Measurements from ENCODE around the gene HDAC4. TPM values are rescaled to one million over a fixed set of nuclear protein-coding genes. Genes with fewer than 3 reads are reported as not detected.

HDAC4 gene
- total and polyA plus RNA-seq, 2 experiments from 2014 or later: 8.1 to 41.8 TPM

GRCh38 chr2:239078128-239078924 is 322.5 kb downstream of the HDAC4 start:
- Histone ChIP-seq H3K27ac (ENCODE audit: low read depth) (no peak overlapping the region), H4K20me1 (replicated peaks; ENCODE audit: insufficient read depth) (no peaks in the 10 kb centered on the region), H3K4me1 (ENCODE audit: insufficient read depth) (no peaks in the 10 kb centered on the region), H3F3A (replicated peaks; ENCODE audit: low read depth) (no peaks in the 10 kb centered on the region), H3K79me2 (replicated peaks; ENCODE audit: insufficient read depth) (no peaks in the 10 kb centered on the region), H3K9me2 (ENCODE audit: insufficient read depth) (no peaks in the 10 kb centered on the region), H3K4me3 (no peak overlapping the region), H3K36me3 (ENCODE audit: insufficient read depth) (no peaks in the 10 kb centered on the region), H3K27me3 (ENCODE audit: insufficient read depth) (no peaks in the 10 kb centered on the region), H2AFZ (no peak overlapping the region), H3K4me2 (no peak overlapping the region)
- Mint-ChIP-seq H3K36me3 (ENCODE audit: low read depth) (peaks cover 25% of the 10 kb centered on the region), H3K27ac (no peak overlapping the region), H3K4me1 (no peaks in the 10 kb centered on the region), H3K4me3 (no peak overlapping the region), H3K27me3 (ENCODE audit: insufficient read depth, low read depth, poor library complexity) (peaks cover 18% of the 10 kb centered on the region), H3K9me3 (no peaks in the 10 kb centered on the region)
- DNase-seq (ENCODE audit: low spot score): no peak
- TF ChIP-seq CREB1 (CRISPR knock-in tag; IDR thresholded peaks at IDR 0.05; ENCODE audit: low read depth) (no peak), EZH2 (IDR thresholded peaks at IDR 0.05; ENCODE audit: low read depth, unreplicated experiment) (no peak), ETS1 (IDR thresholded peaks at IDR 0.05) (no peak), ZNF331 (CRISPR knock-in tag; IDR thresholded peaks at IDR 0.05; ENCODE audit: low read depth) (no peak), REST (IDR thresholded peaks at IDR 0.05; ENCODE audit: unreplicated experiment) (no peak), STAT1 (IDR thresholded peaks at IDR 0.05; ENCODE audit: unreplicated experiment) (no peak), ZNF462 (CRISPR knock-in tag; IDR thresholded peaks at IDR 0.05) (no peak)
- ATAC-seq: no peak

Measured in GM23338 (cell line).